Mucosa of stomach (tissue), 1 donor: ENCODE measurements around the gene RBMS1.

Source experiments
- H3K27me3 ChIP-seq: one replicate; pipeline ENCODE4 v1.7.0; 2013; ENCODE audit warnings: mild to moderate bottlenecking, low read length; ENCODE audit not compliant: control insufficient read depth, insufficient read depth
- H3K36me3 ChIP-seq: one replicate; pipeline ENCODE4 v1.7.0; 2013; ENCODE audit warnings: low read length; ENCODE audit not compliant: control insufficient read depth, insufficient read depth
- H3K4me1 ChIP-seq: one replicate; pipeline ENCODE4 v1.7.0; 2013; ENCODE audit warnings: mild to moderate bottlenecking, low read length; ENCODE audit not compliant: control insufficient read depth, insufficient read depth
- H3K4me3 ChIP-seq: one replicate; pipeline ENCODE4 v1.7.0; 2013; ENCODE audit warnings: low read length
- H3K9ac ChIP-seq: one replicate; pipeline ENCODE4 v1.7.0; 2013; ENCODE audit warnings: mild to moderate bottlenecking, low read length, moderate library complexity
- H3K9me3 ChIP-seq: one replicate; pipeline ENCODE4 v1.7.0; 2013; ENCODE audit warnings: mild to moderate bottlenecking, low read length, moderate library complexity; ENCODE audit not compliant: control insufficient read depth
- donor health status: Pancreatic carcinoma.

RBMS1 gene

DNA sequence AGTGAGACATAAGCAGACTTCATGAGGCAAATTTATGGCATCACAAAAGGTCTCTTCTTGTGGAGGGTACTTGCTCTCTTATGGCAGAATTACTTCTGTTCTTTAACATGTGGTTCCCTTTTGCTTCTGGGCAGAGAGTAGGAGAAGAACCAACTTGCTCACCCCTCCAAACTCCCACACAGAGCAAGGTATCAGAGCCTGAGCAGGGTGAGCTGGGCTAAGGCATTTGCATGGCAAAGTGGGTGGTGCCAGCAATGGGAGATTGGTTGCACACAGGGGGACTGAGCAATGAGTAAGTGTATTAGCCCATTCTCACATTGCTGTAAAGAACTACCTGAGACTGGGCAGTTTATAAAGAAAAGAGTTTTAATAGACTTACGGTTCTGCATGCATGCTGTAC lies 229.3 kb downstream of the RBMS1 start:
- no peaks in the 10 kb centered on the region for H3K27me3 ChIP-seq
- peaks cover 3% of the 10 kb centered on the region for H3K4me1 ChIP-seq
- H3K9me3 ChIP-seq, result no peaks in the 10 kb centered on the region
- H3K36me3 ChIP-seq, result no peaks in the 10 kb centered on the region
- no peak overlapping the region for H3K4me3 ChIP-seq
- H3K9ac ChIP-seq, result no peak overlapping the region

DNA sequence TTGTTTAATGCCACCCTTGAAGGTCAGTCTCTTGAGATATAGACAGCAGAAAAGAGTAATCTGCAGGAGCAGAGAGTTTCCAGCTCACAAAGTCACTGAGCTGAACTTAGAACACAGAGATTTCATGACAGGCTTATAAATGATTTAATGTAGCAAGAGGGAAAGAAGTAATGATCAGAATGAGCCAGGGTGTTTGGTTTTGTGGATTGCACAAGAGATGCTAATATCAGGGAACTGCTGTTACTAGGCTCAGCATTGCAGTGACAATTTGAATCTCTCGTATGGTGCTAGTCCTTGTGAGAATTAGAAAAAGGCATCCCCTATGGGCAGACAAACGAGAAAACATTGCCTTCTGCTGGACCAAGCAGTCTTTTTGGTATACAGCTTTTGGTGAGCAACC lies 231.9 kb downstream of the RBMS1 start:
- Histone ChIP-seq H3K4me3 (no peak overlapping the region), H3K36me3 (no peaks in the 10 kb centered on the region), H3K27me3 (no peaks in the 10 kb centered on the region), H3K9ac (no peak overlapping the region), H3K4me1 (peaks cover 12% of the 10 kb centered on the region), H3K9me3 (no peaks in the 10 kb centered on the region)

- Histone ChIP-seq H3K36me3 (no peaks in the 10 kb centered on the region), H3K27me3 (no peaks in the 10 kb centered on the region), H3K4me1 (peaks cover 26% of the 10 kb centered on the region), H3K9me3 (no peaks in the 10 kb centered on the region), H3K4me3 (no peak overlapping the region), H3K9ac (no peak overlapping the region)
Measured at GRCh38 chr2:160258492-160258805, 235.2 kb downstream of the RBMS1 start.

- Histone ChIP-seq H3K9ac (no peak overlapping the region), H3K27me3 (no peaks in the 10 kb centered on the region), H3K36me3 (no peaks in the 10 kb centered on the region), H3K9me3 (no peaks in the 10 kb centered on the region), H3K4me1 (peaks cover 26% of the 10 kb centered on the region), H3K4me3 (no peak overlapping the region)
Measured at GRCh38 chr2:160257743-160258491, 235.7 kb downstream of the RBMS1 start.

DNA sequence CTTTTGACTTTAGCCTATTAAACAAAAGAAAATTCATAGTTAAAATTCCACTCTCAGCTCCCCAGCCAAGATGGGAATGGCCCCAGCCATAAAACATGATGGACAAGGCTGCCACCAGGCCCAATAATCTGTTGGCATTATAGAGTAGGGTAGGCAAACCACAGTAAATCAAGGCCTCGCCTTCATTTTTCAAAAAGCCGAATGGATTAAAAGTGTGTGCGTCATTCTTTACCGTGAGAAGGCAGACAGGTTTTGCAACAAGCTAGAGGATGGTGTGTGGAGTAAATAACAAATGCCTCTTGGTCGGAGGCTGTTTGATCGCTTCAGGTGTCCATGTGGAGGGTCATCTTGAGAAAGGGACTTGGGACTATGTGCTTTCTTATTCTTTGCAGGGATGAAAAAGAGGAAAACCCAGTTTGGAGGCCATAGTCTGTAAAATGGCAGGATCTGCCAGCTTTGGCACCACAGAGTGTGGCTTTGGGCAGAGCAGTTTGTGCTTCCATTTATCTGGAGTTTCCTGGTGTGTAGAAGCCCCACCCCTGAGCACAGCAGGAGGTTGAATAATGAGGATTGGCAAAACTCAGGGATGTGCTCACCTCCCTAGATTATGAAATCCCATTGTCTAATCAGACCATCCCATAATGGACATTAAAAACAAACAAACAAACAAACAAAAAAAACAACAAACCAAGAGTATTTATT lies 236.4 kb downstream of the RBMS1 start:
- no peaks in the 10 kb centered on the region for H3K36me3 ChIP-seq
- H3K4me3 ChIP-seq, result no peak overlapping the region
- no peaks in the 10 kb centered on the region for H3K27me3 ChIP-seq
- H3K9me3 ChIP-seq, result no peaks in the 10 kb centered on the region
- no peak overlapping the region for H3K9ac ChIP-seq
- peaks cover 27% of the 10 kb centered on the region for H3K4me1 ChIP-seq

- H3K4me3 ChIP-seq, result no peak overlapping the region
- no peaks in the 10 kb centered on the region for H3K36me3 ChIP-seq
- peaks cover 34% of the 10 kb centered on the region for H3K4me1 ChIP-seq
- H3K27me3 ChIP-seq, result no peaks in the 10 kb centered on the region
- no peaks in the 10 kb centered on the region for H3K9me3 ChIP-seq
- H3K9ac ChIP-seq, result no peak overlapping the region
Measured at GRCh38 chr2:160256507-160256906, 237.1 kb downstream of the RBMS1 start.

- Histone ChIP-seq H3K27me3 (no peaks in the 10 kb centered on the region), H3K4me1 (peaks cover 36% of the 10 kb centered on the region), H3K9me3 (no peaks in the 10 kb centered on the region), H3K4me3 (no peak overlapping the region), H3K9ac (no peak overlapping the region), H3K36me3 (no peaks in the 10 kb centered on the region)
Measured at GRCh38 chr2:160255408-160255807, 238.2 kb downstream of the RBMS1 start.

DNA sequence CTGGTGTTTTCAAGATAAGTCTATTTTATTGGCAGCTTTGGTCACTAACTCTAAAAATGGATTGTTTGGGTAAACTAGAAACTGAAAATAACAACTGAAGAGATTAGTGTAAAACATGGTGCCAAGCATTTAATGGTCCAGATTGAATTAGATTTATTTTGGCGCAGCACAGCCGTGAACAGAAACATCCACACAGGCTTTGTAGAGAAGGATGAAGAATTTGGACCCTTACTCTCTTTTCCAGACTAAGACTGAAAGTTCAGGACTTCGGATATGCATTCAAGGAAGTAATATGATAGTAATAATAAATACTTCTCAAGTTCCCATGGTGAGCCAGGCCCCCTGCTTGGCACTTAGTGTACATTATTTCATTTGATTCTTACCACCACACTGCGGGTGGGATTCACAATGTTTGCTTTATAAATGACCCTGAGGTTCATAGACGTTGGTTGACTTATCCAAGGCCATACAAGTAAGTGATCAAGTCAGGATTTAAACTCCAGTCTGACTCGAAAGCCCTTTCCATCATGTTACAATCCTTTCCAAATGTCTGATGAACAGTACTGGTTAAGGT lies 239.3 kb downstream of the RBMS1 start:
- Histone ChIP-seq H3K4me3 (no peak overlapping the region), H3K27me3 (no peaks in the 10 kb centered on the region), H3K4me1 (peaks cover 36% of the 10 kb centered on the region), H3K36me3 (no peaks in the 10 kb centered on the region), H3K9ac (no peak overlapping the region), H3K9me3 (no peaks in the 10 kb centered on the region)

DNA sequence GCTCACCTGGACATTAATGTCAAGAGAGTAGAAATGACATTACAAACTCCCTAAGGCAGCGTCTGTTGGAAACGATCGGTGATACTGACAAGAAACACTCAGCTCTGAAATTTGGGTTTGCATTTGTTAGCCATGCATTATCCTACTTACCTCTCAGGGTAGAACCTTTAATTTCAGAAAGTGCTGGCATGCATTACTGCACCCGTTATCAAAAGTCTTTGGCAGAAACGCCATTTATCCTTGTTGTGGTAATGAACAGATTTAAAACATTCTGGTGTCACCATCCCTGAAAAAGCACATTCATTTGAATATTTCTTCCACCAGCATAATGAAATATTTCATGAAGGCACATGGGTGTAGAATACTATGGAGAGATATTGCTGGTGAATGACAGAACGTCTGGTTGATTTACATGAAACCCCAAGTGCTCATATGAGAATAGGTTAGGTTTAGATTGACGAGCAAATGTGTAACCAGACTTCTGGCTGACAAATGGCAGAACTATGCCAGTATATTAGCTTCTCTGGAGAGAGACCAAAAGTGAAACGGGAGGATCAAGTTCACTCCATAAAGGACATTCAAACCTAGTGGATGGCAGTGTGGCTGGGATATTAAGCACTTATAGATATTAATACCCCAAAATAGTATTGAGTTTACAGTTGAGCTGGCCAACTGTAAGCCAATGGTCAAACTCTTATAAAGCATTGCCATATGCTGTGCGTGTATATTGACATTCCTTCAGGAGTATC lies 240.0 kb downstream of the RBMS1 start:
- Histone ChIP-seq H3K4me3 (no peak overlapping the region), H3K9me3 (no peaks in the 10 kb centered on the region), H3K36me3 (no peaks in the 10 kb centered on the region), H3K4me1 (peaks cover 36% of the 10 kb centered on the region), H3K9ac (no peak overlapping the region), H3K27me3 (no peaks in the 10 kb centered on the region)

DNA sequence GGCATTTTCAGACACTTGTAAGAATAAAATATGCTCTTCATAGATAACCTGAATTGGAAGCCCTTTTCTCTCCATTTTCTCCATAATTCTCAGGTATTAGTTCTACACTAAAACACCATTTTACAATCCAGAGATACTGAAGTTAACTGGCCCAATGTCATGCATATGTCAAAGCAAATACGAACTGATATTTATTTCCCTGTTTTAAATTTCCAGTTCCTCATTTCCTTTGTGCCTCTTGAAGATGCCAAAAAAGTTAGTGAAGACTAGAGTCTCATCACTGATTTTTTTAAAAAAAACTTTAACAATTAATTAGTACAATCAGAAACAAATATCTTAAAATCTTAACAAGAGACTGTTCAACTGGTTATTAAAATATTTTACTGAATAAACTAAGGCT lies 240.7 kb downstream of the RBMS1 start:
- Histone ChIP-seq H3K36me3 (no peaks in the 10 kb centered on the region), H3K9me3 (no peaks in the 10 kb centered on the region), H3K4me3 (no peak overlapping the region), H3K4me1 (peaks cover 36% of the 10 kb centered on the region), H3K27me3 (no peaks in the 10 kb centered on the region), H3K9ac (no peak overlapping the region)

- Histone ChIP-seq H3K9ac (no peak overlapping the region), H3K4me1 (peaks cover 30% of the 10 kb centered on the region), H3K27me3 (no peaks in the 10 kb centered on the region), H3K4me3 (no peak overlapping the region), H3K36me3 (no peaks in the 10 kb centered on the region), H3K9me3 (no peaks in the 10 kb centered on the region)
Measured at GRCh38 chr2:160252278-160252887, 241.2 kb downstream of the RBMS1 start.

- Histone ChIP-seq H3K27me3 (no peaks in the 10 kb centered on the region), H3K4me1 (peaks cover 22% of the 10 kb centered on the region), H3K9ac (no peak overlapping the region), H3K9me3 (no peaks in the 10 kb centered on the region), H3K36me3 (no peaks in the 10 kb centered on the region), H3K4me3 (no peak overlapping the region)
Measured at GRCh38 chr2:160251569-160251968, 242.0 kb downstream of the RBMS1 start.
